Kidney tubule cell (primary cell): ENCODE results near the gene ZNF507.
A peak's percentile ranks its signal among the peaks of the same experiment; 100 is the strongest.

Experiments
- DNase-seq: peaks from one replicate; pipeline ENCODE4 v3.0.0-alpha.2; 2018; ENCODE audit warnings: low spot score

Gene ZNF507

GRCh38 chr19:32345261-32346207 is at the start of gene ZNF507:
Gene ZNF507, plus strand, starts transcription at chr19:32345610. Its CDS starts 7,221 bp downstream, at chr19:32352831.
- peak; percentile 79 for DNase-seq

DNA sequence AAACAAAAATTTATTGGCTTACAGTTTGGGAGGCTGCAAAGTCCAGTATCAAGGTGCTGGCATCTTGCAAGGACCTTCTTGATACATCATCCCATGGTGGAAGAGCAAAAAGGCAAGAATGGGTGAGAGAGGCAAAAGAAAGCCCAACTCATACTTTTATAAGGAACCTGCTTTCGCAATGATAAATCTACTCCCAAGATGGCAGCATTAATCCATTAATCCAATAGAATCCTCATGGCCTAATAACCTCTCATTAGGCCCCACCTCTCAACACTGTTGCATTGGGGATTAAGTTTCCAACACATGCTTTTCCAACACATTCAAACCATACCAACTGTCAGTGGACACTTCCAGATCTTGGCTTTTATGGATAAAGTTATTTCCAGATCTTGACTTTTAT is 48.7 kb upstream of the ZNF507 start:
- no peak for DNase-seq

DNA sequence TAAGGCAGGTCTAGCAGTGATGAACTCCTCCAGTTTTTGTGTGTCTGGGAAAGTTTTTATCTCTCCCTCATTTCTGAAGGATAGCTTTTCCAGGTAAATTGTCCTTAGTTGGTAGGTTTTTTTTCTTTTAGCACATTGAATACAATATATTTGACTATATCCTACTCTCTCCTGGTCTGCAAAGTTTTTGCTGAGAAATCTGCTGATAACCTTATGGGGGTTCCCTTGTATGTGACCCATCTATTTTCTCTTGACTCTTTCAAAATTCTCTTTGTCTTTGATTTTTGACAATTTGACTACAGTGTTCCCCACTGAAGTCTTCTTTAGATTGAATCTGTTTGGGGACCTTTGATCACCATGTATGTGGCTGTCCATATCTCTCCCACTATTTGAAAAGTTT is 42.6 kb upstream of the ZNF507 start:
- no peak for DNase-seq

GRCh38 chr19:32303193-32303592 is 42.2 kb upstream of the ZNF507 start:
- no peak for DNase-seq

- no peak for DNase-seq
Observed at GRCh38 chr19:32307591-32307990, 37.8 kb upstream of the ZNF507 start.

DNA sequence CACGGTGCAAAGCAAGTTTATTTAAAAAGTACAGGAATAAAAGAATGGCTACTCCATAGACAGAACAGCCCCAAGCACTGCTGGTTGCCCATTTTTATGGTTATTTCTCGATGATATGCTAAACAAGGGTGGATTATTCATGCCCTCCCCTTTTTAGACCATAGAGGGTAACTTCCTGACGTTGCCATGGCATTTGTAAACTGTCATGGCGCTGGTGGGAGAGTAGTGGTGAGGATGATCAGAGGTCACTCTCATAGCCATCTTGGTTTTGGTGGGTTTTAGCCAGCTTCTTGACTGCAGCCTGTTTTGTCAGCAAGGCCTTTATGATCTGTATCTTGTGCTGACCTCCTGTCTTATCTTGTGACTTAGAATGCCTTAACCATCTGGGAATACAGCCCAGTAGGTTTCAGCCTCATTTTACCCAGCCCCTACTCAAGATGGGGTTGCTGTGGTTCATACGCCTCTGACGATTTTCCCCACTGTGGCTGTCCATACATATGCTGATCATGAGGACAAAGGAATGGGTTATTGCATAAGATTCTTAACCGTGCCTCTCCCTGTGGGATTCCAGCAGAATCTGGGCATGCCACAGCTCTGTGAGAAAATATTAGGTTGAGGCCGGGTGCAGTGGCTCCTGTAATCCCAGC is 36.9 kb upstream of the ZNF507 start:
- no peak for DNase-seq

DNA sequence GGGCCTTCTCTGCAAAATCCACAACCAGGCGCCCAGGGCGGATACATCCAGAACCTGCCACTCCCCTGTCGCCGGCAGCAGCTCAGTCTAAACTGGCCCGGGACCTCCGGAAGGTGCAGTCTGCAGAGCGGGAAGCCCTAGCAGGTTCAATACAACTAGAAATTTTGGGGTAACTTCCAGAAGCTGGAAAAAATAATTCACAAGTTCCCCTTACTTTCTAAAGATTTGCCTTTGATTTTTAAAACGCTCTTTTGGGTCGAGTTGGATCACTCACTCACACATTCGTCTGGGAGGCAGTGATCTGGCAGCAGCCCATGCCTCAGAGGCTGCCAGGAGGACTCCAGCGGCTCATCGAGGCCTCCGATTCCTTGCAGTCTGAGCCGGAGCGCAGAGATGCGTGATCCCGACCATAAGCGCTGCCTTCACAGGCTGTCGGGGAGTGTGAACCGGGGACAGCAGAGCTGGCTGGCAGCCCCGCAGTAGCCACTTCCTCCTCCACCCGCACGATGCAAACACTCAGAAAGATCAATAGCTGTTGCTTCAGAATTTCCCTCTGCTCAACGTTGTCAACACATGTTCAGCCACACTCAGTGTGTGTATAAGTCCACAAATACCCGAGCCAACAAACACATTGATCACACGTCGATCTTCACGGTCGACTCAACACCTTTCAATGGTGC is 35.6 kb upstream of the ZNF507 start:
- no peak for DNase-seq

GRCh38 chr19:32311371-32311770 is 34.0 kb upstream of the ZNF507 start:
- DNase-seq = no peak

DNA sequence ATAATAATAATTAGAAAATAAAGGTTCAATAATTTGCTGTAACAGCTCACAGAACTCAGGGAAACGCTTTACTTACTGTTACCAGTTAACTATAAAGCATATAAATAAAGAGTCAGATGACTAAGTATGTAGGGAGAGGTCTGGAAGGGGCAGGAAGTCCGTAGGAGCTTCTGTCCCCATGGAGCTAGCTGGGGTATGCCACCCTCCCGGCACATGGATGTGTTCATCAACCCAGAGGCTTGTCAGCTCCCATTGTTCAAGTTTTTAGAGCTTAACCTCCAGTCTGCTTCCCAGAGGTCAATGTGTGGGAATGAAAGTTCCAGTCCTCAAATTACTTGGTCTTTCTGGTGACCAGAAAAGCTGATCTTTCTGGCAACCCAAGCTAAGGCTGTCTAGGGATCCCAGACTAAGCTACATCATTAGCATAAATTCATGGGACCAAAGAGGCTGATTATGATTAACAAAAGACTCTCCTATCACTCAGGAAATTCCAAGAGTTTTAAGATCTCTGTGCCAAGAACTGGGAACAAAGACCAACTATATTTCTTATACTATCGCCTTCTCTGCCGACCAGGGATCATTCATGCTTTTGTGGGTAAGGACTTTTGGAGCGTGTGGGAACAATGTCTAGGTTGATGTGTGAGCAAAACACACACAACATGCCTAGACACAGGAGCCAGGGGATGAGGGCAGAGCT is 31.7 kb upstream of the ZNF507 start:
- DNase-seq = no peak

DNA sequence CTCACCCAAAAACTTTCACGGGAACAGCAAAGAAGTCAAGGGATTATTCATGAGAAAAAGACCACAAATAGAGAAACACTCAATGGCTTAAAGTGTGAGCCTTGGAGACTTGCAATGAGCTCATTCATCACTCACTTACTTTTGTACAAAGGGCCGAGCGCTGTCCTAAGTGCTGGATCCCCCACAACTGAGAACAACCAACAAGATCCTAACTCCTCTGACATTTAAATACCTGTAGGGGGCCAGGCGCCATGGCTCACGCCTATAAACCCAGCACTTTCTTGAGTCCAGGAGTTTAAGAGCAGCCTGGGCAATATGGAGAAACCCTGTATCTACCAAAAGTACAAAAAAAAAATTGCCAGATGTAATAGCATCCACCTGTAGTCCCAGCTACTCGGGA is 29.4 kb upstream of the ZNF507 start:
- DNase-seq = no peak

GRCh38 chr19:32317086-32317485 is 28.3 kb upstream of the ZNF507 start:
- DNase-seq = no peak

DNA sequence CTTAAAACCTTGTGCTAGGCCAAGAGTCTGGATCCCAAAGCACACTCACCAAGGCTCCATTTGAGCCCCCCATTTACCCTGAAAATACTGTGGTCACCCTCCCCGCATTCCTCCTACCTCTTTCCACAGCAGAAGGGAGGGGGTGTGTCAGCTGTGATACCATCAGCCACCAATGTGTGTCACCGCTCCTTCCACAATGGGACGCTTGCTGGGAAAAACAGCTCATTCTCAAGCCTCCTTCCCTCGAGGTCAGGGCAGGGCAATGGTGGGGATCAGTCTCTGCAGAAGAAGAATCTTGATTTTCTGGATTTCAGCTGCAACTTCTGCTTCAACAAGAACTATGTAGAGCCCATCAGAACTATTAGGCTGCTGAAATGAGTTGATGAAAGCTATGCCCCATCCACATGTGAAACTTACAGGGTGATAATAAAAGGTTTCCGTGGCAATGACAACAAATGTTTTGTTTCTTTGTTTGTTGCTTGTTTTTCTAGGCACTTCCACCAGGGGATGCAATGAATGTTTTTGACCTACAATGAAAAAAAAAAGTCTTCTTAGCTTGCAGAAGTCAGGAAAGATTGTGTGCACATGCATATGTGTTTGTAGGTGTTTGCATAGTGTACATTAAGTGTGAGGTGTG is 26.4 kb upstream of the ZNF507 start:
- DNase-seq = peak; percentile 37

GRCh38 chr19:32322541-32322940 is 22.9 kb upstream of the ZNF507 start:
- no peak for DNase-seq

GRCh38 chr19:32324631-32325285 is 20.7 kb upstream of the ZNF507 start:
- DNase-seq = no peak

- DNase-seq = no peak
Observed at GRCh38 chr19:32330213-32330857, 15.1 kb upstream of the ZNF507 start.

DNA sequence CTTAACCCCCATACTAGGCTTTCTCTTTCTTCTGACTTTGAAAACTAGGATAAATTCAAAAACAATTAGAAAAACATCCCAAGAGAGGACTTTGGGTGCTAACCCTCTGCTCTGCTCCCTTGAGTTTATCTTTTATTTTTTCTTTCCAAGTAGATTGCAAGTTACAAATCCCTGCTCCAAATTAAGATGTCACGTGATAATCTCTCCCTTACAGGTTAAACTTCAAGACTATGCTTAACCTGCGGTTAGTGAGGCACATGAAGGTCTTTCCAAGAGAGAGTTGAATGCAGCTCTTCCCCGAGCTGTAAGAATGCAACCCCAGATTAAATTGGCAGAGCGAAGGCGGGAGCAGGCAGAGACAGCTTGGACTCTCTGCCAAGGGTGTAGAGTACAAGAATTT is 12.2 kb upstream of the ZNF507 start:
- no peak for DNase-seq

DNA sequence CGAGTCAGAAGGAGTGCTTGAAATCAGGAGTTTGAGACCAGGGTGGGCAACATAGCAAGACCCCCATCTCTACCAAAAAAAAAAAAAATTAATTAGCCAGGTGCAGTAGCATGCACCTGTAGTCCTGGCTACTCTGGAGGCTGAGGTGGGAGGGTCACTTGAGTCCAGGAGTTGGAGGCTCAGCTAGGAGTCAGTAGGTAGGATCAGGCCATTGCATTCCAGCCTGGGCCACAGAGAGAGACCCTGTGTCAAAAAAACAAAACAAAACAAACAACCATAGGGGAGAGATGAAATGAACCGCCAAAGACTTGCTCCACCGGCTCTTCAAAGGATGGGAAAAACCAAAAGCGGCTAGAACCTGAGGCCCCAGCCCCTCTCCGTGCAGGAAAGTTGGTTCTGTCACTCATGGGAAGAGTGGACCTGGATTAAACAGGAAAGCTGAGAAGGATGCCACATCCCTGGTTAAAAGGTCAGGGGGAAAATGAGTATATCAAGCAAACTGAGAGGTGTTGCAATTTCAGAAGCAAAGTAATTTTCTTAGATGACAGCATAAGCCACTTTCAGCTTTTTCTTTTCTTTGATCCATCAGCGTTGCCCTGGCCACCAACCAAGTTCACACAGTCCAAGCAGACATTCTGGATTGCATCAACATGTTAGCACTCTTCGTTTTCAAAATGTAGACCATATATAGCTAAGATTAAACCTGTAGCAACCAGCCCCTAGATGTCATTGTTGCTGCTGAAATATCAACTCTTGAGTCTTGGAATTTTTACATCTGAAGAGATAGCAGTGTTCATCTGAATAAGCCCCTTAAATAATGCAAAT is 8.9 kb upstream of the ZNF507 start:
- DNase-seq = no peak

DNA sequence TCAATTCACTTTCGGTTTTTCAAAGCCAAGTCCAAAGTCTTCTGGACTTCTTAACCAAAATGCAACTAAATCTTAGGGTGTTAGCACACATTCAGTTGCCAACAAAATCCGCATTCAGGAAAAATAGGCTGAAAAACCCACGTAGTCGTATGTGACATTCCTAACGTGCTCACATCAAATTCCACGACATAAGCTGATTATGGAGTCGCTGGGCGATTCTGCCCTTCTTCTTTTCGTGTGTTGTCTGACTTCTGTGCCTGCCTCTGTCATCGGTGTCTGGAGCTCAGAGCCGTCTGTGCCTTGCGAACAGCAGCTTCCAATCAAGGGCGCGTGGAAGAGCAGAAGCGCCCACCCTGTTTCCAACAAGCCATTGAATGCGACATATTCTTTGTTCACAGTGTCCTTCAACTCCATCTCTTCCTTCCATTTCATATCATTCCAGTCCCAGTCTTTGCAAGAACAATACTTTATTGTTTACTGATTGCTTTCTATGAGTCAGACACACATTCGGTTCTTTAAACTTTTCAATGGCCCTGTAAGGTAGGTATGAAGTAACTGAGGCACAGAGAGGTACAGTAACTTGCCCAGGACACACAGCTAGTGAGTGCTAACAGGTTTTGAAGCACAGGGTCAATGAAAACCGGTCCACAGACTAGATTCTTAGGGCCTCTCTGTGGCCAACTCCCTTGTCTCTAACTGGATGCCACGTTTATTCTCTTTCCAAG is 8.2 kb upstream of the ZNF507 start:
- DNase-seq = no peak

- no peak for DNase-seq
Observed at GRCh38 chr19:32339423-32339822, 6.0 kb upstream of the ZNF507 start.
